H1 (cell line): Measurements from ENCODE around the gene STARD8. TPM values are rescaled to one million over a fixed set of nuclear protein-coding genes. Genes with fewer than 3 reads are reported as not detected.

Source experiments
- CTCF ChIA-PET: fragments of 300-600 bp; sonication (Branson Sonifier 250); formaldehyde crosslinking; loops from one replicate; lab custom pipeline; 2021; ENCODE audit not compliant: partially characterized antibody; lab: Charles Lee
- POLR2A ChIA-PET: fragments of 300-600 bp; sonication (Branson Sonifier 250); formaldehyde crosslinking; loops from one replicate; lab custom pipeline; 2021; ENCODE audit warnings: inconsistent platforms; ENCODE audit not compliant: partially characterized antibody; lab: Charles Lee
- DNase-seq, 2 experiments: peaks; one replicate each; pipeline versions ENCODE4 v3.0.0 to v3.0.0-alpha.2; 2010 to 2022; ENCODE audit warnings: low spot score in 2 of 2, low read depth in 1 of 2, mixed read lengths in 1 of 2
- FAIRE-seq: peaks from 2 replicates; lab custom pipeline; 2011; peaks lifted over from hg19 to GRCh38; lab: Jason Lieb, UNC
- H2AFZ ChIP-seq: 2 replicates; pipeline ENCODE4 v1.8.1; 2012; ENCODE audit warnings: low read length, inconsistent platforms
- H2AK5ac ChIP-seq: 2 replicates; pipeline ENCODE4 v1.6.1; 2013; ENCODE audit warnings: low read depth, low read length
- H2BK120ac ChIP-seq: replicated peaks from 2 replicates; pipeline ENCODE3; 2013; ENCODE audit warnings: low read depth, low read length, inconsistent platforms
- H2BK12ac ChIP-seq: 2 replicates; pipeline ENCODE4 v1.6.1; 2013; ENCODE audit warnings: low read depth, low read length
- H2BK15ac ChIP-seq: 2 replicates; pipeline ENCODE4 v1.6.1; 2013; ENCODE audit warnings: low read length
- H2BK20ac ChIP-seq: 2 replicates; pipeline ENCODE4 v1.6.1; 2013; ENCODE audit warnings: low read length
- H2BK5ac ChIP-seq: 2 replicates; pipeline ENCODE4 v1.6.1; 2013; ENCODE audit warnings: low read depth, low read length
- H3K14ac ChIP-seq: 2 replicates; pipeline ENCODE4 v1.6.1; 2013; ENCODE audit warnings: inconsistent platforms; ENCODE audit not compliant: insufficient read length
- H3K18ac ChIP-seq: 2 replicates; pipeline ENCODE4 v1.6.1; 2013; ENCODE audit warnings: low read length; ENCODE audit errors: extremely low read depth
- H3K23ac ChIP-seq: 2 replicates; pipeline ENCODE4 v1.6.1; 2013; ENCODE audit warnings: inconsistent platforms; ENCODE audit not compliant: insufficient read length
- H3K23me2 ChIP-seq: 2 replicates; pipeline ENCODE4 v1.6.1; 2013; ENCODE audit warnings: low read depth, low read length
- H3K27ac ChIP-seq: 2 replicates; pipeline ENCODE4 v1.6.1; 2011; ENCODE audit warnings: low read depth, low read length, inconsistent platforms
- H3K27me3 ChIP-seq, 4 experiments: replicated peaks in 1 of 4; 1 replicate in 1 of 4; 2 replicates in 3 of 4; pipeline versions ENCODE4 v1.6.1 to v1.8.1; 2011 to 2013; ENCODE audit warnings: low read length in 3 of 4, mild to moderate bottlenecking in 3 of 4, inconsistent platforms in 2 of 4, mixed read lengths in 2 of 4, moderate library complexity in 1 of 4; ENCODE audit not compliant: control insufficient read depth in 3 of 4, insufficient read depth in 3 of 4; ENCODE audit errors: extremely low read depth in 1 of 4
- H3K36me3 ChIP-seq, 4 experiments: 2 replicates each; pipeline versions ENCODE4 v1.6.1 to v1.8.1; 2011 to 2013; ENCODE audit warnings: mild to moderate bottlenecking in 4 of 4, low read length in 3 of 4, moderate library complexity in 2 of 4, control low read depth in 1 of 4, inconsistent platforms in 1 of 4; ENCODE audit not compliant: insufficient read depth in 4 of 4, control insufficient read depth in 2 of 4
- H3K4ac ChIP-seq: replicated peaks from 2 replicates; pipeline ENCODE3; 2013; ENCODE audit warnings: low read length, low read depth, mixed read lengths, inconsistent platforms; ENCODE audit not compliant: insufficient read length
- H3K4me1 ChIP-seq, 4 experiments: replicated peaks in 1 of 4; 1 replicate in 1 of 4; 2 replicates in 3 of 4; pipeline versions ENCODE4 v1.6.1 to v1.8.1; 2011 to 2013; ENCODE audit warnings: low read length in 3 of 4, inconsistent platforms in 2 of 4, mixed read lengths in 1 of 4; ENCODE audit not compliant: insufficient read depth in 4 of 4, control insufficient read depth in 3 of 4
- H3K4me2 ChIP-seq, 2 experiments: 2 replicates each; pipeline versions ENCODE4 v1.6.1 to v1.8.1; 2011 to 2013; ENCODE audit warnings: low read depth in 2 of 2, low read length in 2 of 2, control low read depth in 1 of 2, inconsistent platforms in 1 of 2, mild to moderate bottlenecking in 1 of 2; ENCODE audit not compliant: insufficient read depth in 1 of 2
- H3K4me3 ChIP-seq, 4 experiments: fragments of 200-600, 300-600 bp in 1 of 4; sonication (generic), shearing (Covaris generic), sonication (Bioruptor Twin) in 1 of 4; 2 replicates each; pipeline versions ENCODE4 v1.5.1 to v1.8.1; 2011 to 2016; ENCODE audit warnings: low read length in 4 of 4, low read depth in 3 of 4, control low read depth in 2 of 4, inconsistent platforms in 2 of 4, mild to moderate bottlenecking in 2 of 4, mixed read lengths in 1 of 4, moderate library complexity in 1 of 4; ENCODE audit not compliant: insufficient read depth in 2 of 4; ENCODE audit errors: extremely low read depth in 1 of 4
- H3K56ac ChIP-seq: replicated peaks from 2 replicates; pipeline ENCODE3; 2013; ENCODE audit warnings: low read depth, mild to moderate bottlenecking, mixed read lengths, low read length, inconsistent platforms; ENCODE audit not compliant: insufficient read length
- H3K79me1 ChIP-seq: 2 replicates; pipeline ENCODE4 v1.6.1; 2013; ENCODE audit warnings: low read depth, low read length, control low read depth
- H3K79me2 ChIP-seq, 2 experiments: 2 replicates each; pipeline versions ENCODE4 v1.6.1 to v1.8.1; 2012 to 2013; ENCODE audit warnings: low read length in 2 of 2, mild to moderate bottlenecking in 2 of 2, inconsistent platforms in 1 of 2; ENCODE audit not compliant: insufficient read depth in 2 of 2, control insufficient read depth in 1 of 2
- H3K9ac ChIP-seq, 4 experiments: replicated peaks in 1 of 4; 1 replicate in 1 of 4; 2 replicates in 3 of 4; pipeline versions ENCODE4 v1.6.1 to v1.8.1; 2011 to 2013; ENCODE audit warnings: low read depth in 3 of 4, low read length in 3 of 4, control low read depth in 2 of 4, mild to moderate bottlenecking in 2 of 4, moderate library complexity in 2 of 4, inconsistent platforms in 1 of 4; ENCODE audit errors: extremely low read depth in 1 of 4
- H3K9me3 ChIP-seq, 2 experiments: 2 replicates each; pipeline versions ENCODE4 v1.6.1 to v1.8.1; 2012 to 2013; ENCODE audit warnings: mild to moderate bottlenecking in 2 of 2, moderate library complexity in 2 of 2, control low read depth in 1 of 2, inconsistent platforms in 1 of 2, low read depth in 1 of 2, low read length in 1 of 2, mixed read lengths in 1 of 2; ENCODE audit not compliant: insufficient read depth in 2 of 2
- H4K20me1 ChIP-seq, 2 experiments: replicated peaks in 1 of 2; 2 replicates each; pipeline versions ENCODE3 to v1.8.1; 2011 to 2013; ENCODE audit warnings: inconsistent platforms in 2 of 2, low read length in 2 of 2, mild to moderate bottlenecking in 1 of 2; ENCODE audit not compliant: insufficient read depth in 2 of 2, control insufficient read depth in 1 of 2
- H4K5ac ChIP-seq: 2 replicates; pipeline ENCODE4 v1.6.1; 2013; ENCODE audit warnings: low read length, low read depth, mixed read lengths, inconsistent platforms; ENCODE audit not compliant: insufficient read length
- H4K8ac ChIP-seq: 2 replicates; pipeline ENCODE4 v1.8.0; 2013; ENCODE audit warnings: mild to moderate bottlenecking, moderate library complexity, low read length, inconsistent platforms; ENCODE audit not compliant: insufficient read depth; ENCODE audit errors: extremely low read depth
- H4K91ac ChIP-seq: replicated peaks from 2 replicates; pipeline ENCODE3; 2013; ENCODE audit warnings: low read length, mixed read lengths, inconsistent platforms; ENCODE audit not compliant: insufficient read length
- CHD1 ChIP-seq: IDR thresholded peaks from 2 replicates; pipeline ENCODE4 v1.6.1; 2012; ENCODE audit warnings: low read depth, low read length, improper control_type of control experiment
- CTBP2 ChIP-seq: IDR thresholded peaks from 2 replicates; pipeline ENCODE4 v1.7.0; 2011; ENCODE audit warnings: borderline replicate concordance, mild to moderate bottlenecking, moderate library complexity, mixed read lengths, low read length; ENCODE audit not compliant: insufficient read depth, insufficient read length
- EP300 ChIP-seq, 2 experiments: IDR thresholded peaks; 1 replicate in 1 of 2; 2 replicates in 1 of 2; pipeline ENCODE4 v1.6.1; 2011 to 2012; ENCODE audit warnings: low read depth in 2 of 2, low read length in 2 of 2, mild to moderate bottlenecking in 2 of 2, borderline replicate concordance in 1 of 2, inconsistent platforms in 1 of 2, moderate library complexity in 1 of 2
- GTF2F1 ChIP-seq: IDR thresholded peaks from 2 replicates; pipeline ENCODE4 v1.6.1; 2012; ENCODE audit warnings: low read depth, low read length, improper control_type of control experiment, borderline replicate concordance
- JUND ChIP-seq: IDR thresholded peaks from 2 replicates; pipeline ENCODE4 v1.6.1; 2011; ENCODE audit warnings: mild to moderate bottlenecking, improper control_type of control experiment, low read length
- NRF1 ChIP-seq: IDR thresholded peaks from 2 replicates; pipeline ENCODE4 v1.6.1; 2011; ENCODE audit warnings: mild to moderate bottlenecking, low read depth, low read length, improper control_type of control experiment
- RNF2 ChIP-seq: fragments of 200-900, 300-1000 bp; sonication (generic); IDR thresholded peaks from 2 replicates; pipeline ENCODE4 v1.7.1; 2016; ENCODE audit warnings: borderline replicate concordance, low read depth, mild to moderate bottlenecking, antibody characterized with exemption, low read length; ENCODE audit not compliant: poor library complexity, severe bottlenecking; ENCODE audit errors: missing control alignments
- SAP30 ChIP-seq: fragments of 300-600 bp; sonication (generic); IDR thresholded peaks from 2 replicates; pipeline ENCODE4 v1.7.1; 2012; ENCODE audit warnings: low read length, moderate library complexity, mild to moderate bottlenecking, inconsistent platforms; ENCODE audit not compliant: insufficient read depth, insufficient replicate concordance
- SIRT6 ChIP-seq: IDR thresholded peaks from one replicate; pipeline ENCODE4 v1.7.1; 2012; ENCODE audit warnings: low read length, inconsistent platforms
- SP1 ChIP-seq: IDR thresholded peaks from 2 replicates; pipeline ENCODE4 v1.6.1; 2011; ENCODE audit warnings: low read depth, low read length
- SP4 ChIP-seq: IDR thresholded peaks from 2 replicates; pipeline ENCODE4 v1.6.1; 2012; ENCODE audit warnings: low read length, inconsistent platforms
- SRF ChIP-seq: IDR thresholded peaks from 2 replicates; pipeline ENCODE4 v1.6.1; 2011; ENCODE audit warnings: mild to moderate bottlenecking, low read depth, low read length, moderate library complexity
- SUZ12 ChIP-seq: fragments of 200-600 bp; sonication (generic); IDR thresholded peaks from 2 replicates; pipeline ENCODE4 v1.6.1; 2012; ENCODE audit warnings: mild to moderate bottlenecking, inconsistent platforms, low read length, moderate library complexity, mixed read lengths
- TAF1 ChIP-seq: IDR thresholded peaks from 2 replicates; pipeline ENCODE4 v1.6.1; 2011; ENCODE audit warnings: mild to moderate bottlenecking, low read depth, low read length
- TAF7 ChIP-seq: optimal IDR thresholded peaks from 2 replicates; pipeline ENCODE3; 2011; ENCODE audit warnings: low read depth, mild to moderate bottlenecking, inconsistent platforms, low read length, moderate library complexity, borderline replicate concordance
- WGBS, 2 experiments: shearing (Covaris generic) in 1 of 2; methylation state at CpG; one replicate each; pipeline versions ENCODE4 v1.1.6 to v1.1.7; 2013 to 2015; ENCODE audit warnings: low lambda C conversion rate in 2 of 2, mixed read lengths in 2 of 2, inconsistent platforms in 1 of 2, low coverage in 1 of 2, missing lambda C conversion rate in 1 of 2; ENCODE audit not compliant: insufficient replicate concordance in 2 of 2, insufficient coverage in 1 of 2, insufficient read length in 1 of 2; ENCODE audit errors: extremely low coverage in 1 of 2, missing lambda C conversion rate in 1 of 2; 5-methylcytosine and 5-hydroxymethylcytosine counted together
- polyA plus RNA-seq, 7 experiments: library from polyadenylated mRNA; depleted of rRNA in 3 of 7; stranded (reverse) in 5 of 7; unstranded in 2 of 7; fragments of >200 nt in 5 of 7; fragments of 200-250 nt in 2 of 7; gene quantifications; 1 replicate in 5 of 7; 2 replicates in 1 of 7; 4 replicates in 1 of 7; pipeline versions ENCODE4 v1.2.1 to v1.2.3, GENCODE V29; 2011 to 2013; ENCODE audit warnings: missing spikeins in 2 of 7, mixed read lengths in 2 of 7
- total RNA-seq: library from RNA; stranded (reverse); fragmentation: NEBNext Ultra II Directional; extraction: Animal tissue kit (Norgen Biotek cat#: 25700); gene quantifications from 2 replicates; pipeline ENCODE4 v1.2.1, GENCODE V29; 2021

The STARD8 gene
- total and polyA plus RNA-seq, 2 of the 8 experiments (the other 6 are each of a cell fraction or from before 2014, with no cell fraction given) = 1.8 to 3.8 TPM

DNA sequence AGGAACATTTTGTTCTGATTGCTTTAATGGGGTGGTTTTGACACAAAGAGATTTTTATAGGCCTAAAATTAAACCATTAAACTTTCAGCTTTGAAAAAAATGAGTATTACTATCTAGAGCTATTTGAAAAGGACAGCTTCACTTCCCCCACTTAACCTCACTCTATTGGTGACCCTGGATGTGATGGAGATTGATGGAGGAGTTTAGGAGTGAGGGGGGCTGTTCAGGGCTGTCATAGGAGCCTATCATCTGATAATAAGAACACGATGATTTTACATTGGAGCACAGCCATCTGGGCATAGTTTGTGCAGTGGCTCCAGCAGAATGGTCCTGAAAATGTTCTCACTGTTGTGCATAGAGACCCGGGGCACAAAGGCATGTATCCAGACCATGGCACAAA, 110.3 kb downstream of the STARD8 start:
- Histone ChIP-seq H3K27me3 (no peaks in the 10 kb centered on the region), H2BK12ac (no peak overlapping the region), H4K8ac (no peak overlapping the region), H3K23me2 (no peaks in the 10 kb centered on the region), H3K4me3 (no peak overlapping the region), H2BK120ac (no peak overlapping the region), H2BK20ac (no peak overlapping the region), H3K56ac (no peak overlapping the region), H4K5ac (no peak overlapping the region), H3K9me3 (no peaks in the 10 kb centered on the region), H3K36me3 (no peaks in the 10 kb centered on the region), H2AFZ (no peak overlapping the region), H3K9ac (no peak overlapping the region), H3K79me2 (no peaks in the 10 kb centered on the region), H3K79me1 (no peaks in the 10 kb centered on the region), H3K14ac (no peak overlapping the region), H3K27ac (no peak overlapping the region), H2AK5ac (no peak overlapping the region), H2BK5ac (no peak overlapping the region), H4K20me1 (no peaks in the 10 kb centered on the region), H4K91ac (no peak overlapping the region), H2BK15ac (no peak overlapping the region), H3K4me2 (no peak overlapping the region), H3K4me1 (no peaks in the 10 kb centered on the region), H3K18ac (no peak overlapping the region), H3K4ac (no peak overlapping the region), H3K23ac (no peak overlapping the region)
- CTCF ChIA-PET = no interaction called here
- WGBS, 2 experiments = 82% methylated on average over 2 of the region's 2 CpGs; no CpG with 5 or more reads in 1 of the 2 experiments
- POLR2A ChIA-PET = no interaction called here
- no peak for DNase-seq
- no peak for FAIRE-seq
- TF ChIP-seq TAF1 (no peak), NRF1 (no peak), EP300 (IDR thresholded peaks at IDR 0.05; ENCODE audit: borderline replicate concordance in 1 of 2, low read depth in 2 of 2, low read length in 2 of 2) (no peak), JUND (no peak), SRF (no peak), RNF2 (no peak), SP1 (no peak), GTF2F1 (no peak), TAF7 (no peak), SP4 (no peak), CTBP2 (no peak), SIRT6 (no peak), SUZ12 (no peak), CHD1 (no peak), SAP30 (no peak)
